GM19023 (cell line): ENCODE results near the gene DYRK2.

ENCODE experiments used
- ATAC-seq: cut with Tn5 transposase; IDR thresholded peaks from one replicate; pipeline ENCODE4 v1.9.1; 2021; ENCODE audit warnings: mild to moderate bottlenecking, moderate library complexity; ENCODE audit not compliant: unreplicated experiment

The DYRK2 gene

DNA sequence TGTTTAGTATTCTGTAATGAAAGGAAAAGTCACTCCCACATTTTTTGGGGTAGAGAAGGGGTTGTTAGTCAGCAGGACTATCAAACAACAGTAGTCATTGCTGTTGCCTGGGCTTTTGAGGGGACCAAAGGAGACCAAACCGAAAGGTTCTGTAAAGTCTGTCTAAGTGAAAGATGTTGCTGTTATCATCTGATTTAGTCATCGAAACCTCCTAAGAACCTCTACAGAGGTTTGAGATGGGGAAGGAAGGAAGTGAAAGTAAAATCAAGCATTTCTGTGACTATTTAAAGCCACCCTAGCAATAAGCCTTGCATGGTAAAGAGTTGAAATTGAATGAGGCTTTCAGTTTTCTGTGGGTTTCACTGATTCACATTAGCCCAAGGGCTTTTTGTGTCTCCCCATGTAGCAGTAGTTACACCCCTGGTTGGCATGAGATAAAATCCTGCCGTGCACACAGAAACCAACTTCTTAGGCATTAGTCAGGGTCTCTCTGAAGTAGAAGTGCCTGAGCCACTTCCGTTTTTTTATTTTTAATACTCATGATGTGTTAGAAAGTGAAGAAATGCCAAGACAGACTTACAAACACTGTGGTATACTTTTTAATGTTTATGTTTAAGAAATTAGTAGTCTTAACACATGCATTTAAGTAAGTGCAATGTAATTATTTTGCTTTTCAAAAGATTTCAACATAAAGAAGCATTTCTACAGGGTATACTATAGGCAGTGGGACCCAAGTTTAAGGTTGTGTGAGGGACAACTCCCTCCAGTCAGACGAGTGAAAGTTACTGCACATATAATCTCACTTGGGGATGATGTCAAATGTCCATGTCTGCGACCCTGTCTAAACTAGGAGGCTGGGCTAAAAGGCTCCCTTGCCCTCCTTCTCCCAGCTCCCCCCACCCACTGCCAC lies 50.4 kb downstream of the DYRK2 start:
- peak; percentile 93 for ATAC-seq

DNA sequence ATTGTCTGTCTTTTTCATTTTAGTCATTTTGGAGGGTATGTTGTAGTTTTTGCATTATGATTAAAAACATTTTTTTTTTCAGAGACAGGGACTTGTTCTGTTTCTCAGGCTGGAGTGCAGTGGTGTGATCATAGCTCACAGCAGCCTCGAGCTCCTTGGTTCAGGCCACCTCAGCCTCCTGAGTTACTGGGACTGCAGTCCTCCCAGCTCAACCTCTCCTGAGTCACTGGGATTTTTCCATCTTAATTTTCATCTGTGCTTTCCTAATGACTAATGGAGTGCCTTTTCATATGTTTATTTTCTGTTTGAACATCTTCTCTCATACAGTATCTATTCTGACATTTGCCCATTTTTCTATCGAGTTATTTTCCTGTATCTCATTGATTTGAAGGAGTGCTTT lies 52.6 kb downstream of the DYRK2 start:
- ATAC-seq = no peak

DNA sequence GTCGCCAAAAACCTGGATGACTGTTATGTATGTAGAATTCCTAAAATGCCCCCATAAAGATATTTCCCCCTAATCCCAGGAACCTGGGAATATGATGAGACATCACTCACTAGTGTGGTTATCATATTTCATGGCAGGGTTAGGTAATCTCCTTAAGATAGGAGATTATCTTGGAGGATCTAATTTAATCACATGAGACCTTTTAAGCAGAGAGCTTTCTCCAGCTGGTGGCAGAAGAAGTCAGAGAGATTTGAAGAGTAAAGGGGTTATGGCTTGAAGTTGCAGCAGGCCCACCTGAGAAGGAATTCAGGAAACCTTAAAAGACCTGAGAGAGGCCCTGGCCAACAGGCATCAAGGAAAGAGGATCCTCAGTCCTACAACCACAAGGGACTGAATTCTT lies 53.6 kb downstream of the DYRK2 start:
- no peak for ATAC-seq

DNA sequence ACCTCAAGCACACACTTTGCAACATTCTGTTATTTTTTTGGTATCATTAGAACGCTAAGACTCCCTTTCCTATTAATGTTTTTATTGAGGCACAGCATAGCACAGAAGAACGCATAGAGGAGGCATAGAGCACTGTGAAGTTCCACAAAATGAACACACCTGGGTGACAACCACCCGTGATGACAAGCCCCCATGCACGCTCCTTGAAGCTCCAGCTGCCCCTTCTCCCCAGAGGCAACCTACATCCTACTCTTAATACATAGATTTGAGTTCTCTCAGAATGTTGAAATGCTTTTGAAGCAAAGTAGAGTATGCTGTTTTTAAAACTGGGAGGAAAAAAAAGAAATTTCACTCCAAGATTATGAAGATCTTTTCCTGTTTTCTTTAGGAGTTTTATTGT lies 55.5 kb downstream of the DYRK2 start:
- ATAC-seq = no peak

DNA sequence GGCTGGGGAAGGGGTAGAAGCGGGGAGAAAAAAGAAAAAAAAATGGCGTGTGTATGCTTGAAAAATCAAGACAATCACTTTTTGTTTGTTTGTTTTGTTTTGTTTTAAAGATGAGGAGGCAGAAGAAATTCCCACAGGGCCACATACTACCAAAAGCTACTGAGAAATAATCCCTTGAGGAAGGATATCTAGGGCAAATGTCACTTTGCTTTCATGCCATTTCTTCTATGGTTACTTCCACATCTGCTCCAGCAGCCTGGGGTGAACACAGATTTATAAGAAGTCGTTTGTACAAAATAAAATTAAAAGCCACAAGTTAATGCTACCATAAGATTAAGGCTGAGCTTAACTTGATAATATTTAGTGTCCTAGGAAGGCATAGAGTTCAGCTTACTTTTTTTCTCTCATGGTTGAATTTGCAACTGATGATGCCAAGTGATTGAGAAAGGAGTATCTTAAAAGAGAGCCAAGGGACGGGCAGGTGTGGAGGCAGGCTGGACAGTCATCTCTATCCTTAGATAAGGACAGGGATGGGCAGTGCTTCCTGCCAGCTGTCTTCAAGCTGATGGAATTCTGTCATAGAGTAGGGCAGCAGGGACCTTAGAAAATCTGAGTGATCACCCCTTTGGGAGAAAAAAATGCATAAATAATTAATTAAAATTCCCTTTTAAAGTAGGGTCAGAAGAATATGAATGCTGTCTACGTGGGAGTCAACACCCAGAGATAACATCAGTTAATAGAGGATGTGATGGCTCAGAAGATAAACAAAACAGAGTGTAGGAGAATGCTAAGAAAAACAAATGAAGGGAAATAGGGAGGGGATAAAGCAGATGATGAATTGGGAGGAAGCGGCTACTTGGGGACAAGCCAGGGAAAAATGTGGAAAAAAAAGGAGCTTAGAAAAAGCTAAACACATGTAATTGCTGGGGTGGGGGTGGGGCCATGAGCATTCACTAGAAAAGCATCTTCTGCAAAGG lies 57.1 kb downstream of the DYRK2 start:
- no peak for ATAC-seq

DNA sequence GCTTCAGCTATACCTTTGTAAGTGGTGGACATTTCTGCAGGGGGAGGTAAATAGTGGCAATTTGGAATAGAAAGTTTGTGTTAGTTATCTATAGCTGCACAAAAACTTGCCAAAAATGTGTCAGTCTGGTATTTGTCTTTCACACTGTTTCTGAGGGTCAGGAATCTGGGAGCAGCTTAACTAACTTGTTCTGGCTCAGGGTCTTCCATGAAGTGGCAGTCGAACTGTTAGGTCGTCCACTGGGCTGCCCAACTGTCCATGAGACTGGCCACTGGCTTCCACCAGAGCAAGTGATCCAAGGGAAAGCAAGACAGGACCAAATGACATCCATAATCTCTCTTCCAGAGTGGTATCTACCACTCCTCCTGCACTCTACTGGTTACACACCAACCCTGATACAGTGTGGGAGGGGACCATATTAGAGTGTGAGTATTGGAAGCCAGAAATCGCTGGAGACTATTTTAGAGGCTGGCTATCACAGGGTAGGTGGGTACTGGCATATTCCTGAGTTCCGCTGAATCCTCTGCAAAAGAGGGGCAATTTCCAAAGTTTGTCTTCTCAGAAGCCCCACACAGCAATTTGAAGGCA lies 60.9 kb downstream of the DYRK2 start:
- no peak for ATAC-seq

DNA sequence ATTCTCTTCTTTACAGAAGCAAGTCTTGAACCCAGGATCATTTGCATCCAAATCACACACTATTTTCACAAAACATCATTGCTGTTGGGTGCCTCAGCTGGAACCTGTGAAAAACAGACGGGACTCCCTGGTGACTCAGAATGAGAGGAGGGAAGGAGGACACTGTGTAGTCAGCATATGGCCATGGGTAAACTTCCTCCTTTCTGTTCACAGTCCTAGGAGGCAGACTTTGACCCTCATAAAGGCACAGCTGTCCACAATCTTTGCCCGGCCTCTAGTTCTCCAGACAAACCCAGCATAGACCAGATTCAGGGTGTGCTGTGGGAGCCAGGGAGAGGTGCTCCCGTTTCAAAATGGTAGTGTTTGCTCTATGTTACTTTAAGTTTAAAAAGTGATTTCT lies 62.0 kb downstream of the DYRK2 start:
- ATAC-seq = peak; percentile 99

DNA sequence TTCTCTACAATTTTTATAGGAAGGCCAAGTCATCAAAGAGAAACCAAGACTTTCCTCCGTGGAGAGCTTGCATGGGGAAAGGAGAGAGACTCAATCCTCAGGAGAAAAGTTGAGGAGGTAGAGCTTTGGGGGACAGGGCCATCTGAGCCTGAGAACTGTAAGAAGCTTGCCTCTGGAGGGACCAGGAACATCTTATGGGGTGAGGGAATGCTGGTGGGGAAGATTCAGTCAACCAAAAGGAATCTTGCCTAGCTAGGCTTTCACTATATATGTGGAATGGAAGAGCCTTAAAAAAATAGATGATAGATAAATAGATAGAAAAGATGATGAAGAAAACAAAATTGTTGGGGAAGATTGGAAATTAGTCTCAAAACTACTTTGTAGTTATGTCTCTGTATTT lies 63.5 kb downstream of the DYRK2 start:
- ATAC-seq = no peak

DNA sequence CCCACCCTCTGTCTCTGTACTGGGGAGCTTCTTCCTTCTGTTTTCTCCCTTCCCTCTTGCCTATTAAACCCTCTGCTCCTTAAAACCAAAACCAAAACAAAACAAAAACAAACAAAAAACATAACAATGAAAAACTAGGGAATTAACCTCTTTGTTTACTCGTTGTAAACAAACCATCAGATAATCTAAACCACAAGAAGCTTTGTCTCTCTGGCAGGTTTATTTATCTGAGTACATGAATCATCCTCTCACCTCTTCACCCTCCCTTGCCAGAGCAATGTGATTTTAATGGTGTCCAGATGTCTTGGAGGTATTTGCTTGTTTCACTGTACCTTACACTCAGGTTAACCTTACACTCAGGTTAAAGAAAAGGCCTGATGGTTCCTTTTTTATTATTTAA lies 66.1 kb downstream of the DYRK2 start:
- ATAC-seq = no peak
